Glutamatergic neuron (in vitro differentiated cells): ENCODE results near the gene TNN. TPM values are rescaled to one million over a fixed set of nuclear protein-coding genes. Genes with fewer than 3 reads are reported as not detected.

Source experiments
- DNase-seq: peaks from one replicate; pipeline ENCODE4 v3.0.0; 2022
- H3K27ac Mint-ChIP-seq: one replicate; pipeline ENCODE4 v1.8.0; 2020; ENCODE audit warnings: mild to moderate bottlenecking, mixed read lengths, inconsistent platforms; ENCODE audit not compliant: unreplicated experiment
- H3K27me3 Mint-ChIP-seq: one replicate; pipeline ENCODE4 v1.8.0; 2020; ENCODE audit warnings: mild to moderate bottlenecking, moderate library complexity, mixed read lengths, inconsistent platforms; ENCODE audit not compliant: unreplicated experiment
- H3K36me3 Mint-ChIP-seq: one replicate; pipeline ENCODE4 v1.8.0; 2020; ENCODE audit warnings: mild to moderate bottlenecking, mixed read lengths, inconsistent platforms; ENCODE audit not compliant: unreplicated experiment
- H3K4me1 Mint-ChIP-seq: one replicate; pipeline ENCODE4 v1.8.0; 2020; ENCODE audit warnings: mild to moderate bottlenecking, low read depth, mixed read lengths, inconsistent platforms; ENCODE audit not compliant: unreplicated experiment
- H3K4me3 Mint-ChIP-seq: one replicate; pipeline ENCODE4 v1.8.0; 2020; ENCODE audit warnings: mild to moderate bottlenecking, mixed read lengths, inconsistent platforms; ENCODE audit not compliant: unreplicated experiment
- H3K9me3 Mint-ChIP-seq: one replicate; pipeline ENCODE4 v1.8.0; 2020; ENCODE audit warnings: mild to moderate bottlenecking, moderate library complexity, mixed read lengths, inconsistent platforms; ENCODE audit not compliant: unreplicated experiment
- total RNA-seq: library from RNA; stranded (reverse); fragmentation: NEBNext Ultra II Directional; extraction: Animal tissue kit (Norgen Biotek cat#: 25700); gene quantifications from one replicate; pipeline ENCODE4 v1.2.1, GENCODE V29; 2021; ENCODE audit not compliant: unreplicated experiment
- TF ChIP-seq, protein P1 (sequence below): fragments of 200-600 bp; sonication (generic); IDR thresholded peaks from one replicate; pipeline ENCODE4 v1.5.0; 2021; ENCODE audit not compliant: partially characterized antibody, unreplicated experiment

Gene TNN
- total RNA-seq, 1 donor from 2014 or later, result not detected

DNA sequence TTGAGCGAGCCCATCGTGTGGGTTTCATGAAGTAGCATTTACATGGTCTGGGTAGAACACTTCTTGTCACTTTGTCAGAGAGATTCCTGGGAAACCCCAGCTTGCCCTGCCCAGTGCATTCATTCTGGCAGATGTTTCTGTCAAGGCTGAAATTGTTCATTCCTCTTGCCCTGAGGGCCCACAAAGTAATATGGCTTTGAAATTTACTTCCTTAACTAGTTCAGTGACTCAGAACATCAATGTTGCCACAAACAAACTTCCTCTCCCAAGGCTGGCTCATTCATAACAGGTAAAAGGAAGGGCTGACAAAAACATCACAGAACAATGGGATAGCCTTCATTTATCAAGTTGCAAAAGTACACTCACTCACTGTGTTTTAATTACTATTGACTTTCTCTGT lies 129.9 kb downstream of the TNN start:
- Mint-ChIP-seq H3K4me3 (no peak overlapping the region), H3K36me3 (no peaks in the 10 kb centered on the region), H3K4me1 (no peaks in the 10 kb centered on the region), H3K27me3 (peaks cover 3% of the 10 kb centered on the region), H3K27ac (no peak overlapping the region), H3K9me3 (no peaks in the 10 kb centered on the region)
- no peak for DNase-seq
- TF ChIP-seq, protein P1, sequence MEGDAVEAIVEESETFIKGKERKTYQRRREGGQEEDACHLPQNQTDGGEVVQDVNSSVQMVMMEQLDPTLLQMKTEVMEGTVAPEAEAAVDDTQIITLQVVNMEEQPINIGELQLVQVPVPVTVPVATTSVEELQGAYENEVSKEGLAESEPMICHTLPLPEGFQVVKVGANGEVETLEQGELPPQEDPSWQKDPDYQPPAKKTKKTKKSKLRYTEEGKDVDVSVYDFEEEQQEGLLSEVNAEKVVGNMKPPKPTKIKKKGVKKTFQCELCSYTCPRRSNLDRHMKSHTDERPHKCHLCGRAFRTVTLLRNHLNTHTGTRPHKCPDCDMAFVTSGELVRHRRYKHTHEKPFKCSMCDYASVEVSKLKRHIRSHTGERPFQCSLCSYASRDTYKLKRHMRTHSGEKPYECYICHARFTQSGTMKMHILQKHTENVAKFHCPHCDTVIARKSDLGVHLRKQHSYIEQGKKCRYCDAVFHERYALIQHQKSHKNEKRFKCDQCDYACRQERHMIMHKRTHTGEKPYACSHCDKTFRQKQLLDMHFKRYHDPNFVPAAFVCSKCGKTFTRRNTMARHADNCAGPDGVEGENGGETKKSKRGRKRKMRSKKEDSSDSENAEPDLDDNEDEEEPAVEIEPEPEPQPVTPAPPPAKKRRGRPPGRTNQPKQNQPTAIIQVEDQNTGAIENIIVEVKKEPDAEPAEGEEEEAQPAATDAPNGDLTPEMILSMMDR, result no peak

Other genes with a start within 250 kb of the TNN start
- gene CACYBP, start 67.9 kb upstream of the TNN start, total RNA-seq, result 88.7 TPM
- gene MRPS14, start 44.4 kb upstream of the TNN start, total RNA-seq, result 35.3 TPM
- not detected for gene KIAA0040, start 124.9 kb downstream of the TNN start, total RNA-seq